Thymus (tissue), 14 donors: ENCODE measurements around the gene WBP1. TPM values are rescaled to one million over a fixed set of nuclear protein-coding genes. Genes with fewer than 3 reads are reported as not detected.

Experiments
- DNase-seq, 9 donors: peaks; one replicate each; pipeline ENCODE4 v3.0.0-alpha.2; 2013; ENCODE audit warnings: low spot score in 9 of 9, low read depth in 6 of 9, missing footprints in 1 of 9
- H3K27ac ChIP-seq, 2 donors: one replicate each; pipeline ENCODE4 v1.5.1; 2013; ENCODE audit warnings: control low read depth in 1 of 2, low read depth in 1 of 2, low read length in 1 of 2, mild to moderate bottlenecking in 1 of 2, moderate library complexity in 1 of 2
- H3K27me3 ChIP-seq, 2 donors: one replicate each; pipeline ENCODE4 v1.5.1; 2013; ENCODE audit warnings: low read length in 1 of 2; ENCODE audit not compliant: control insufficient read depth in 2 of 2, insufficient read depth in 1 of 2
- H3K36me3 ChIP-seq, 2 donors: one replicate each; pipeline ENCODE4 v1.5.1; 2013; ENCODE audit warnings: low read length in 1 of 2, mild to moderate bottlenecking in 1 of 2, moderate library complexity in 1 of 2; ENCODE audit not compliant: control insufficient read depth in 2 of 2, insufficient read depth in 2 of 2
- H3K4me1 ChIP-seq, 2 donors: one replicate each; pipeline ENCODE4 v1.5.1; 2013; ENCODE audit warnings: low read length in 2 of 2; ENCODE audit not compliant: control insufficient read depth in 2 of 2, insufficient read depth in 2 of 2
- H3K4me3 ChIP-seq, 2 donors: one replicate each; pipeline ENCODE4 v1.5.1; 2013; ENCODE audit warnings: low read length in 2 of 2, control low read depth in 1 of 2, mild to moderate bottlenecking in 1 of 2
- H3K9me3 ChIP-seq, 2 donors: one replicate each; pipeline ENCODE4 v1.5.1; 2013; ENCODE audit warnings: low read length in 1 of 2, mild to moderate bottlenecking in 1 of 2; ENCODE audit not compliant: control insufficient read depth in 2 of 2, insufficient read depth in 1 of 2
- WGBS: extraction: QIAGEN DNeasy Blood & Tissue Kit; methylation state at CpG from one replicate; pipeline ENCODE4 v1.1.7; 2013; 5-methylcytosine and 5-hydroxymethylcytosine counted together
- long read RNA-seq, 10 donors: transcript quantifications; one replicate each; lab custom pipeline, GENCODE V29; 2026
- polyA plus RNA-seq: library from polyadenylated mRNA; stranded (reverse); fragments of 200-250 nt; gene quantifications from one replicate; pipeline ENCODE4 v1.2.3, GENCODE V29; 2013
- total RNA-seq: library from RNA; stranded (reverse); fragments of 120-200 nt; gene quantifications from one replicate; pipeline ENCODE4 v1.2.4, GENCODE V29; 2013
- donor health status: healthy.

The WBP1 gene
- total RNA-seq: 56.4 TPM
- polyA plus RNA-seq: 114 TPM
- long read RNA-seq, donor 1, partial matches to known transcripts: 0 of 4 reads
- long read RNA-seq, donor 1, other reads (novel, unspliced or antisense): 0 of 4 reads
- long read RNA-seq, donor 2, transcript WBP1-201 (4 exons, 1,294 nt): major isoform, 52 of 79 reads
- long read RNA-seq, donor 2, transcript WBP1-208 (4 exons, 765 nt): minor isoform, 7 of 79 reads
- long read RNA-seq, donor 2, transcript WBP1-209 (3 exons, 847 nt): minor isoform, 5 of 79 reads
- long read RNA-seq, donor 2, transcript WBP1-212 (3 exons, 919 nt): minor isoform, 8 of 79 reads
- long read RNA-seq, donor 2, partial matches to known transcripts: 5 of 79 reads
- long read RNA-seq, donor 2, other reads (novel, unspliced or antisense): 0 of 79 reads
- long read RNA-seq, donor 3, transcript WBP1-201 (4 exons, 1,294 nt): major isoform, 41 of 66 reads
- long read RNA-seq, donor 3, transcript WBP1-212 (3 exons, 919 nt): minor isoform, 5 of 66 reads
- long read RNA-seq, donor 3, transcript WBP1-209 (3 exons, 847 nt): minor isoform, 10 of 66 reads
- long read RNA-seq, donor 3, partial matches to known transcripts: 5 of 66 reads
- long read RNA-seq, donor 3, other reads (novel, unspliced or antisense): 0 of 66 reads
- long read RNA-seq, donor 4, transcript WBP1-201 (4 exons, 1,294 nt): major isoform, 11 of 23 reads
- long read RNA-seq, donor 4, transcript WBP1-209 (3 exons, 847 nt): minor isoform, 7 of 23 reads
- long read RNA-seq, donor 4, partial matches to known transcripts: 0 of 23 reads
- long read RNA-seq, donor 4, other reads (novel, unspliced or antisense): 0 of 23 reads
- long read RNA-seq, donor 5, transcript WBP1-201 (4 exons, 1,294 nt): major isoform, 27 of 76 reads
- long read RNA-seq, donor 5, transcript WBP1-212 (3 exons, 919 nt): minor isoform, 8 of 76 reads
- long read RNA-seq, donor 5, transcript WBP1-209 (3 exons, 847 nt): minor isoform, 6 of 76 reads
- long read RNA-seq, donor 5, partial matches to known transcripts: 28 of 76 reads
- long read RNA-seq, donor 5, other reads (novel, unspliced or antisense): 0 of 76 reads
- long read RNA-seq, donor 6, transcript WBP1-201 (4 exons, 1,294 nt): major isoform, 27 of 35 reads
- long read RNA-seq, donor 6, transcript WBP1-208 (4 exons, 765 nt): minor isoform, 5 of 35 reads
- long read RNA-seq, donor 6, partial matches to known transcripts: 0 of 35 reads
- long read RNA-seq, donor 6, other reads (novel, unspliced or antisense): 0 of 35 reads
- long read RNA-seq, donor 7, transcript WBP1-201 (4 exons, 1,294 nt): major isoform, 21 of 35 reads
- long read RNA-seq, donor 7, partial matches to known transcripts: 5 of 35 reads
- long read RNA-seq, donor 7, other reads (novel, unspliced or antisense): 0 of 35 reads
- long read RNA-seq, donor 8, transcript WBP1-201 (4 exons, 1,294 nt): major isoform, 5 of 11 reads
- long read RNA-seq, donor 8, partial matches to known transcripts: 0 of 11 reads
- long read RNA-seq, donor 8, other reads (novel, unspliced or antisense): 0 of 11 reads
- long read RNA-seq, donor 9, transcript WBP1-201 (4 exons, 1,294 nt): major isoform, 8 of 19 reads
- long read RNA-seq, donor 9, transcript WBP1-209 (3 exons, 847 nt): minor isoform, 5 of 19 reads
- long read RNA-seq, donor 9, partial matches to known transcripts: 0 of 19 reads
- long read RNA-seq, donor 9, other reads (novel, unspliced or antisense): 0 of 19 reads
- long read RNA-seq, donor 10, transcript WBP1-212 (3 exons, 919 nt): minor isoform, 5 of 44 reads
- long read RNA-seq, donor 10, transcript WBP1-201 (4 exons, 1,294 nt): major isoform, 19 of 44 reads
- long read RNA-seq, donor 10, partial matches to known transcripts: 12 of 44 reads
- long read RNA-seq, donor 10, other reads (novel, unspliced or antisense): 0 of 44 reads

DNA sequence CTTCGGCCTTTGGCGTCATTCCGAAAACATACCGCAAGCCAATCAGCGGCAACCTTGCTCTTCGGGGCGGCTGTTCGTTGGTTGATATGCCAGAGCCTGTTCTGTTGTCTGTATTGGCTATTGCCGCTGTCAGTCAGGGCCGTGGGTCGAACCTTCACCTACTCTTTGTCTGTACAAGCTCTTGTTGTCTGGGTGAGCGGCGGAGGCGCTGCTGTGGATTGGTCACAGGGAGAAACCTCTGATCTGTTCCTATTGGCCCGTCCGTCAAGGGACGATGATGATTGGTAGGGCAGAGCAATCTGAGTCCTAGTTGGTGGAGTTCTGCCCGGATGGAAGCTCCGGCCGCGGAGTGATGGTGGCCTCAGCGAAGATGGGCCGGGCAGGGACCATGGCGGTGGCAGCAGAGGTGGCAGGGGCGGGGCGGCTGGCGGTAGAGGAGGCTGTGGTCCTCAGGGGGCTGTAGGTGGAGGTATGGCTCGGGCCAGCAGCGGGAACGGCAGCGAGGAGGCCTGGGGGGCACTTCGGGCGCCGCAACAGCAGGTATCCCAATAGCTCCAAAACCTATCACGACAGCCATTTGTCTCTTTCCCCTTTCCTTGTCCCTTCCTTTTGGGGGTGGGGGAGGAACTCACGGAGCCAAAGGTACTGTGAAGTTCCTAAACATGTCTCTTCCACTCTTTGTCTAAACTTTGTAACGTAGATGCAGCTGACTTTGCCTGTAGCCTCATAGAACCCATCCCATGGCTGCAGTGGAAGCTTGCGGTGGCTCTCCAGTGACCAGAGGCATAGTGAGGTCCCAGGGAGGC, at the start of gene WBP1:
WBP1 (plus strand) TSS at position 307 of the 806 bp plus-strand sequence; CDS start at position 472, 165 bp downstream.
- peaks cover 25 to 39% of the 10 kb centered on the region in 2 donors for H3K4me1 ChIP-seq
- H3K27me3 ChIP-seq: no peaks in the 10 kb centered on the region

GRCh38 chr2:74413001-74413698, 45.1 kb upstream of the WBP1 start:
- Histone ChIP-seq H3K9me3 (peaks cover 0 to 7% of the 10 kb centered on the region in 2 donors), H3K4me3 (no peak overlapping the region), H3K36me3 (no peaks in the 10 kb centered on the region), H3K27me3 (peaks cover 7 to 55% of the 10 kb centered on the region in 2 donors), H3K4me1 (peaks cover 0 to 39% of the 10 kb centered on the region in 2 donors), H3K27ac (no peak overlapping the region)
- no peak for DNase-seq
- 86% methylated on average over 8 of the region's 8 CpGs for WGBS

More for the DNA sequence above, at the start of gene WBP1:
- peak; percentile 99 to 100 (median 100) for DNase-seq
- Histone ChIP-seq H3K27ac (peak within 1 kb of the TSS; percentile 100), H3K4me3 (peak within 1 kb of the TSS; percentile 82 to 92), H3K36me3 (peaks cover 25 to 27% of the 10 kb centered on the region in 2 donors), H3K9me3 (no peaks in the 10 kb centered on the region)
- under 1% methylated on average over 37 of the region's 38 CpGs for WGBS

- H3K4me3 ChIP-seq: peak overlapping the region in 1 of 2 donors; percentile 24
- H3K36me3 ChIP-seq: no peaks in the 10 kb centered on the region
- no peak for DNase-seq
- peaks cover 0 to 39% of the 10 kb centered on the region in 2 donors for H3K4me1 ChIP-seq
- no peak overlapping the region for H3K27ac ChIP-seq
- peaks cover 7 to 54% of the 10 kb centered on the region in 2 donors for H3K27me3 ChIP-seq
- peaks cover 0 to 7% of the 10 kb centered on the region in 2 donors for H3K9me3 ChIP-seq
- 81% methylated on average over 19 of the region's 19 CpGs for WGBS
These were observed 43.8 kb upstream of the WBP1 start for GRCh38 chr2:74414441-74414840.

DNA sequence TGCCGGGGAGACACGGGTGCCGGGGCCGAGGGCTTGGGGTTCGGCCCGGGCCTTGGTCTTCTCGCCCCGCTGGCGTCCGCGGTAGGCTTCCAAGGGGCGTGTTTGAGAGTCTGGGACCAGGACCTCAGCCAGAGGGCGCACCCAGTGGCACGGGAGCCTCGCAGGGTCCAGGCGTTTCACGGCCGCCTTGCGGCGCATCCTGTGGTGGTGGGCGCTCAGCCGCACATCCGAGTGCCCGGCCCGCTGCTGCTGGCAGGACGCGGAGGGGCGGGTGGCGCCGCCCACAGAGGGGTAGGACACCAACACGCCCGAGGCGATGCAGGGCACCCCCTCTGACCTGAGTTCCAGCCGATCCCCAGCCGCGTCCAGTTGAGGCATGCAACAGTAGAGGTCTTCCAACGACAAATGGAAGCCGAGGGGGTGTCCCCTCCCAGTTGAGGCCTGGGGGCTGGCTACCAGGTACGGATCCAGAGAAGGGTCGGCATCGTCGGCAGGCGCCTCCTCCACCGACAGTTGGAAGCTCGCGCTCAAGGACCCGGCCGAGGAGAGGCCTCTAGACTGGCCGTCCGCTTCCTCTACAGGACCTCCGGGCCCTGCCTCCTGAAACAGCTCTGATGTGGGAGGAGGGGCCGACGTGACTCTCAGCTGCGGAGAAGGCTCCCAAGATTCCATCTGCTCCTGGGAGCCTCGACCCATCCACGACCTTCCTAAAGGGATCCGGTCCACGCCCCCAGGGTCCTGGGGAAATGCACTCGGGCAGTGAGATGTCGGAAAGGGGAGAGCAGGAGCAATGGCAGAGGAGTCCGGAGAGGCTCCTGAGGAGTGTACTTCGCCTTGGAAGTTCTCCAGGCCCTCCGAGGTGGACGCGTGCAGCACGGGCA, 43.1 kb upstream of the WBP1 start:
- 11% methylated on average over 66 of the region's 66 CpGs for WGBS
- Histone ChIP-seq H3K36me3 (no peaks in the 10 kb centered on the region), H3K27ac (no peak overlapping the region), H3K27me3 (peaks cover 7 to 54% of the 10 kb centered on the region in 2 donors), H3K4me1 (peaks cover 0 to 39% of the 10 kb centered on the region in 2 donors), H3K9me3 (peaks cover 0 to 7% of the 10 kb centered on the region in 2 donors), H3K4me3 (peak overlapping the region; percentile 24 to 25)
- peak in 1 of 9 donors; percentile 28 for DNase-seq

GRCh38 chr2:74415762-74416395, 42.4 kb upstream of the WBP1 start:
- peaks cover 0 to 7% of the 10 kb centered on the region in 2 donors for H3K9me3 ChIP-seq
- H3K27ac ChIP-seq: no peak overlapping the region
- WGBS: 65% methylated on average over 35 of the region's 35 CpGs
- H3K4me1 ChIP-seq: peaks cover 0 to 47% of the 10 kb centered on the region in 2 donors
- DNase-seq: no peak
- peaks cover 7 to 60% of the 10 kb centered on the region in 2 donors for H3K27me3 ChIP-seq
- no peaks in the 10 kb centered on the region for H3K36me3 ChIP-seq
- peak overlapping the region in 1 of 2 donors; percentile 24 for H3K4me3 ChIP-seq

- DNase-seq: no peak
- Histone ChIP-seq H3K27me3 (peaks cover 7 to 60% of the 10 kb centered on the region in 2 donors), H3K9me3 (peaks cover 0 to 7% of the 10 kb centered on the region in 2 donors), H3K36me3 (no peaks in the 10 kb centered on the region), H3K27ac (no peak overlapping the region), H3K4me3 (no peak overlapping the region), H3K4me1 (peaks cover 3 to 52% of the 10 kb centered on the region in 2 donors)
- WGBS: 61% methylated on average over 3 of the region's 3 CpGs
These were observed 41.5 kb upstream of the WBP1 start for GRCh38 chr2:74416778-74417177.
